NT2/D1 (cell line): Measurements from ENCODE around the gene MRPS30.

Experiments used
- SUZ12 ChIP-seq: IDR thresholded peaks from 2 replicates; pipeline ENCODE4 v1.6.1; 2011; ENCODE audit not compliant: insufficient read length, insufficient read depth; ENCODE audit errors: extremely low read depth
- ZNF274 ChIP-seq: IDR thresholded peaks from 2 replicates; pipeline ENCODE4 v1.6.1; 2011; ENCODE audit warnings: mild to moderate bottlenecking, low read depth, low read length

GRCh38 chr5:44795496-44795895 is 13.3 kb upstream of the MRPS30 start:
- no peak for TF ChIP-seq ZNF274
- TF ChIP-seq SUZ12, result no peak
